ENCODE data around the gene SLC7A4.

SLC7A4 gene

DNA sequence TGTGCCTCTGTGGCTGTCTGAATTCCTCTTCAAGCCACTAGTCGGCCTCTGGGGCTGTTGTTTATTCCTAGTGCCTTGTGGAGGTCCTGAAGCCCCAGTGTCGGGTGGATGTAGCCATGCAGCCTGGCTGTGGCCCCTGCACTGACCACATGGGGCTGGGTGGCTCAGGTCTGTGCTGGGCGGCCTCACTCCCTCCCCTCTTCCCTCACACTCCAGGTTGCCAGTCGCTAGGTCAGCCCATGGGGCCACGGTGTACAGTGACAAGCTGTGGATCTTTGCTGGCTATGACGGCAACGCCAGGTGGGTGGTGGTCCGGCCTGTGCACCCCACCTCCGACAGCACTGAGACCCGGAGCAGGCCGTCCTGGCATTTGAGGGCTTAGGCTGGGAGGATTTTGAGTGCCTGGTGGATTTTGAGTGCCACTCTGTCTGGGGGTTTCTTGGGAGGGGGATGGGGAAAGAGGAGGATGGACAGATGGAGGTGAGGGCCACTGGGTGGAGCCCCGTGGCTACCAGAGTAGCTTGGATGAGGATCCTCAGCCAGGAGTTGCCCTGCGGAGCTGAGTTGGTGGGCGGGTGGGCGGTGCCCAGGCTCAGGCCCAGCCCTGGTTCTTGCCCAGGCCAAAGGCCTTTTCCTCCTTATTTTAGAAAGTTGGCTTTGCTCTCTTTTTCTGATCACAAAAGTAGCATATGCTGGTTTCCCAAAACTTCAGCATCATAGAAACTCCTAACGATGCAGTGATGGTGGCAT, 43.6 kb downstream of the SLC7A4 start:
- no peak overlapping the region for H3K9ac ChIP-seq (ENCODE audit: low read length)
- no peak overlapping the region for H3K4me3 ChIP-seq (ENCODE audit: low read length)
- no peaks in the 10 kb centered on the region for H4K20me1 ChIP-seq (ENCODE audit: insufficient read depth, low read length)

DNA sequence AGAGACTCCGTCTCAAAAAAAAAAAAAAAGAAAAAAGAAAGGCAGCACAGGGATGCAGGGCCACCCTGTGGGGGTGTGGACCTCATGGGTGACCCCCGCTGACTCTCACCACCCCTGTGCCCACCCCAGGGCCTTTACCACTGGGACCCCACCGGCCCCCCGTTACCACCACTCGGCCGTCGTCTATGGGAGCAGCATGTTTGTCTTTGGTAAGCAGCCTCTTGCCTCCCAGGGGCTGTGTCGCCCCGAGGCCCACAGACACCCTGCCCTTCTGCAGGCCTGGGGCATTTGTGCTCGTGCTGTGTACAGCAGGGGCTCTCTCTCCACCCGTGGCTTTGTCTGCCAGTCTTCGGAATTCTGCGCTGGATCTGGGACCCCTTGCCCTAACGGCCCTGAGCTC, 45.0 kb downstream of the SLC7A4 start:
- H3K79me2 ChIP-seq (ENCODE audit: low read length) = peaks cover 15% of the 10 kb centered on the region
- no peaks in the 10 kb centered on the region for H3K9me3 ChIP-seq (replicated peaks; ENCODE audit: insufficient read depth, low read length)
- H3K27me3 ChIP-seq (replicated peaks; ENCODE audit: insufficient read depth, low read length) = no peaks in the 10 kb centered on the region
- no peaks in the 10 kb centered on the region for H4K20me1 ChIP-seq (ENCODE audit: insufficient read depth, low read length)
- H3K9me2 ChIP-seq (replicated peaks; ENCODE audit: insufficient read depth, low read length) = no peaks in the 10 kb centered on the region
- H3K9ac ChIP-seq (ENCODE audit: low read length) = no peak overlapping the region
- 0 out of 2 replicates have a peak, but pooled peaks cover 7% of the 10 kb centered on the region for H3K4me1 ChIP-seq (ENCODE audit: low read length)
- no peaks in the 10 kb centered on the region for H3F3A ChIP-seq (ENCODE audit: insufficient read depth, low read length)
- no peak overlapping the region for H3K4me3 ChIP-seq (ENCODE audit: low read length)
- no peaks in the 10 kb centered on the region for H3K36me3 ChIP-seq (replicated peaks; ENCODE audit: insufficient read depth, low read length)
- TF ChIP-seq, protein P1, sequence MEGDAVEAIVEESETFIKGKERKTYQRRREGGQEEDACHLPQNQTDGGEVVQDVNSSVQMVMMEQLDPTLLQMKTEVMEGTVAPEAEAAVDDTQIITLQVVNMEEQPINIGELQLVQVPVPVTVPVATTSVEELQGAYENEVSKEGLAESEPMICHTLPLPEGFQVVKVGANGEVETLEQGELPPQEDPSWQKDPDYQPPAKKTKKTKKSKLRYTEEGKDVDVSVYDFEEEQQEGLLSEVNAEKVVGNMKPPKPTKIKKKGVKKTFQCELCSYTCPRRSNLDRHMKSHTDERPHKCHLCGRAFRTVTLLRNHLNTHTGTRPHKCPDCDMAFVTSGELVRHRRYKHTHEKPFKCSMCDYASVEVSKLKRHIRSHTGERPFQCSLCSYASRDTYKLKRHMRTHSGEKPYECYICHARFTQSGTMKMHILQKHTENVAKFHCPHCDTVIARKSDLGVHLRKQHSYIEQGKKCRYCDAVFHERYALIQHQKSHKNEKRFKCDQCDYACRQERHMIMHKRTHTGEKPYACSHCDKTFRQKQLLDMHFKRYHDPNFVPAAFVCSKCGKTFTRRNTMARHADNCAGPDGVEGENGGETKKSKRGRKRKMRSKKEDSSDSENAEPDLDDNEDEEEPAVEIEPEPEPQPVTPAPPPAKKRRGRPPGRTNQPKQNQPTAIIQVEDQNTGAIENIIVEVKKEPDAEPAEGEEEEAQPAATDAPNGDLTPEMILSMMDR (IDR thresholded peaks at IDR 0.05; ENCODE audit: low read length) = no peak
- TF ChIP-seq EZH2 (optimal IDR thresholded peaks at IDR 0.05; ENCODE audit: low read depth, low read length) (no peak), EZH2phosphoT487 (IDR thresholded peaks at IDR 0.05; ENCODE audit: low read length) (no peak)
- no peak overlapping the region for H3K27ac ChIP-seq (ENCODE audit: low read length)
- H3K4me2 ChIP-seq (ENCODE audit: low read depth, low read length) = no peak overlapping the region
- H2AFZ ChIP-seq (ENCODE audit: low read length) = no peak overlapping the region
- DNase-seq = no peak

More for the DNA sequence above, 43.6 kb downstream of the SLC7A4 start:
- H3F3A ChIP-seq (ENCODE audit: insufficient read depth, low read length) = no peaks in the 10 kb centered on the region
- DNase-seq = no peak
- H3K27me3 ChIP-seq (replicated peaks; ENCODE audit: insufficient read depth, low read length) = no peaks in the 10 kb centered on the region
- H3K27ac ChIP-seq (ENCODE audit: low read length) = no peak overlapping the region
- peaks cover 6% of the 10 kb centered on the region for H3K79me2 ChIP-seq (ENCODE audit: low read length)
- H3K9me2 ChIP-seq (replicated peaks; ENCODE audit: insufficient read depth, low read length) = no peaks in the 10 kb centered on the region
- H3K4me2 ChIP-seq (ENCODE audit: low read depth, low read length) = no peak overlapping the region
- no peak overlapping the region for H2AFZ ChIP-seq (ENCODE audit: low read length)
- no peaks in the 10 kb centered on the region for H3K4me1 ChIP-seq (ENCODE audit: low read length)
- no peaks in the 10 kb centered on the region for H3K36me3 ChIP-seq (replicated peaks; ENCODE audit: insufficient read depth, low read length)
- no peak for TF ChIP-seq EZH2 (optimal IDR thresholded peaks at IDR 0.05; ENCODE audit: low read depth, low read length)
- no peak for TF ChIP-seq EZH2phosphoT487 (IDR thresholded peaks at IDR 0.05; ENCODE audit: low read length)
- TF ChIP-seq, protein P1 (IDR thresholded peaks at IDR 0.05; ENCODE audit: low read length) = no peak
- no peaks in the 10 kb centered on the region for H3K9me3 ChIP-seq (replicated peaks; ENCODE audit: insufficient read depth, low read length)

DNA sequence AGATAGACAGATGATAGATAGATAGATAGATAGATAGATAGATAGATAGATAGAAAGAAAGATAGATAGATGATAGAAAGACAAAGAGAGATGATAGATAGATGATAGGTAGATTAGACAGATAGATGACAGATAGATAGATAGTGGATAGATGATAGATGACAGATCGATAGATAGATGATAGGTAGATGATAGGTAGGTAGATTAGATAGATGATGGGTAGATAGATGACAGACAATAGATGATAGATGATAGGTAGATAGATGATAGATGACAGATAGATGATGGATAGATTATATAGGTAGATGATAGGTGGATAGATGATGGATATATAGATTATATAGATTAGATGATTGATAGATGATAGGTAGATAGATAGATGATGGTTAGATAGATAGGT, 46.0 kb downstream of the SLC7A4 start:
- peaks cover 17% of the 10 kb centered on the region for H3K79me2 ChIP-seq (ENCODE audit: low read length)

More for the DNA sequence above, 46.0 kb downstream of the SLC7A4 start:
- Histone ChIP-seq H3K9me2 (replicated peaks; ENCODE audit: insufficient read depth, low read length) (no peaks in the 10 kb centered on the region), H2AFZ (ENCODE audit: low read length) (no peak overlapping the region), H3K9ac (ENCODE audit: low read length) (no peak overlapping the region), H3K9me3 (replicated peaks; ENCODE audit: insufficient read depth, low read length) (no peaks in the 10 kb centered on the region), H3K27me3 (replicated peaks; ENCODE audit: insufficient read depth, low read length) (no peaks in the 10 kb centered on the region), H3F3A (ENCODE audit: insufficient read depth, low read length) (no peaks in the 10 kb centered on the region), H3K4me2 (ENCODE audit: low read depth, low read length) (no peak overlapping the region), H3K36me3 (replicated peaks; ENCODE audit: insufficient read depth, low read length) (no peaks in the 10 kb centered on the region), H3K4me1 (ENCODE audit: low read length) (peaks cover 9% of the 10 kb centered on the region; the same call in 1 of the 2 replicates), H4K20me1 (ENCODE audit: insufficient read depth, low read length) (no peaks in the 10 kb centered on the region), H3K27ac (ENCODE audit: low read length) (no peak overlapping the region), H3K4me3 (ENCODE audit: low read length) (no peak overlapping the region)
- DNase-seq = no peak
- TF ChIP-seq EZH2 (optimal IDR thresholded peaks at IDR 0.05; ENCODE audit: low read depth, low read length) (no peak), EZH2phosphoT487 (IDR thresholded peaks at IDR 0.05; ENCODE audit: low read length) (no peak)
- TF ChIP-seq, protein P1 (IDR thresholded peaks at IDR 0.05; ENCODE audit: low read length) = no peak

Measured in MM.1S (cell line).